EL (cell line): Measurements from ENCODE around the gene ATM.
A peak's percentile ranks its signal among the peaks of the same experiment; 100 is the strongest.

Experiments used
- DNase-seq: peaks from one replicate; pipeline ENCODE4 v3.0.0-alpha.2; 2016

Gene ATM

GRCh38 chr11:108222574-108223347, at the start of gene ATM, which contains the start of gene NPAT:
Gene ATM (plus strand): TSS chr11:108223067. CDS start chr11:108227625, 4,558 bp downstream.
Gene NPAT (minus strand): TSS chr11:108222638. CDS start chr11:108222536, 102 bp downstream.
- peak; percentile 99 for DNase-seq

- DNase-seq, result no peak
Observed at GRCh38 chr11:108177570-108177969, 45.3 kb upstream of the ATM start.

- no peak for DNase-seq
Observed at GRCh38 chr11:108193725-108194124, 29.1 kb upstream of the ATM start.

- DNase-seq, result no peak
Observed at GRCh38 chr11:108196901-108197300, 26.0 kb upstream of the ATM start.

- no peak for DNase-seq
Observed at GRCh38 chr11:108197351-108197750, 25.5 kb upstream of the ATM start.

GRCh38 chr11:108198833-108199232, 24.0 kb upstream of the ATM start:
- no peak for DNase-seq

GRCh38 chr11:108199446-108200321, 23.2 kb upstream of the ATM start:
- DNase-seq, result peak; percentile 46

- no peak for DNase-seq
Observed at GRCh38 chr11:108203075-108203474, 19.8 kb upstream of the ATM start.

- no peak for DNase-seq
Observed at GRCh38 chr11:108204376-108204775, 18.5 kb upstream of the ATM start.

GRCh38 chr11:108204929-108205499, 17.9 kb upstream of the ATM start:
- DNase-seq, result no peak

GRCh38 chr11:108206171-108206570, 16.7 kb upstream of the ATM start:
- DNase-seq, result no peak

- no peak for DNase-seq
Observed at GRCh38 chr11:108206969-108207682, 15.7 kb upstream of the ATM start.

GRCh38 chr11:108207683-108208060, 15.2 kb upstream of the ATM start:
- no peak for DNase-seq

GRCh38 chr11:108210441-108210840, 12.4 kb upstream of the ATM start:
- DNase-seq, result no peak

GRCh38 chr11:108213784-108214183, 9.1 kb upstream of the ATM start:
- DNase-seq, result no peak

GRCh38 chr11:108216988-108217387, 5.9 kb upstream of the ATM start:
- DNase-seq, result no peak

- DNase-seq, result no peak
Observed at GRCh38 chr11:108218455-108218854, 4.4 kb upstream of the ATM start.

GRCh38 chr11:108218912-108219783, 3.7 kb upstream of the ATM start:
- no peak for DNase-seq

GRCh38 chr11:108220721-108221336, 2.0 kb upstream of the ATM start:
- DNase-seq, result no peak

- DNase-seq, result peak; percentile 18
Observed at GRCh38 chr11:108221371-108221770, 1.5 kb upstream of the ATM start.

GRCh38 chr11:108221911-108222573, 825 bp upstream of the ATM start:
- DNase-seq, result no peak
